ENCODE measurements around the gene VPS39.

The VPS39 gene

DNA sequence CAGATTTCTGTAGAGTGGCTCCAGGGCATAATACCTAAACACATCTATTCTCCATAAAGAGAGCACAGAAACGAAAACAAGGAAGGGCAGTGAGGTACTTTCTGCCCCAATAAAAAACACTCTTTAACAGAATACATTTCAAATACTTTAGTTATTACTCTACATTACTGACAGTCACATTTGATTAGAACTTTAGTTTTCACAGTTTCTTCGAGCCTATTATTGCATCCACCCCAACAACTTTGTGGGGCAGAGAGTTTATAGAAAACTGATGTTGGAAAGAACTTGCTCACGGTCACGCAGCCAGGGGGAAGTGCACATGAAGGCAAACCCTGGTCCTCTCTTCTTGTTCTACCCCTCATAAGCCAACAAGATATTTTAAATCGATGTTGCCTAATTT, 9.0 kb downstream of the VPS39 start:
- DNase-seq, result no peak

- no peak for DNase-seq
Observed at GRCh38 chr15:42198516-42198915, 9.6 kb downstream of the VPS39 start.

DNA sequence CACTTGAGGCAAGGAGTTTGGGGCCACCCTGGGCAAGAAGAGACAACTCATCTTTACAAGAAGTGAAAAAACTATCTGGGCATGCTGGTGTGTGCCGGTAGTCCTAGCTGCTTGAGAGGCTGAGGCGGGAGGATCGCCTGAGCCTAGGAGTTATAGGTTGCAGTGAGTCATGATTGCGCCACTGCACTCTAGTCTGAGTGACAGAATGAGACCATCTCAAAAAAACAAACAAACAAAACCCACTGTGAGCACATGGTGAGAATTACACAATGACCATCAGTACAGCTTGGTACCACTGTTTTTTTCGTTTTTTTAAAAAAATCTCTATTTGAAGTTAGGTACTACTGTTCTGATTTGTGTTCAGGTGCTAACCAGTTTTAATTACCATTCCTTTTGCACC, 13.6 kb downstream of the VPS39 start:
- DNase-seq, result no peak

GRCh38 chr15:42193383-42193782, 14.7 kb downstream of the VPS39 start:
- no peak for DNase-seq

- DNase-seq, result no peak
Observed at GRCh38 chr15:42191610-42192346, 16.3 kb downstream of the VPS39 start.

- DNase-seq, result no peak
Observed at GRCh38 chr15:42190370-42190769, 17.7 kb downstream of the VPS39 start.

DNA sequence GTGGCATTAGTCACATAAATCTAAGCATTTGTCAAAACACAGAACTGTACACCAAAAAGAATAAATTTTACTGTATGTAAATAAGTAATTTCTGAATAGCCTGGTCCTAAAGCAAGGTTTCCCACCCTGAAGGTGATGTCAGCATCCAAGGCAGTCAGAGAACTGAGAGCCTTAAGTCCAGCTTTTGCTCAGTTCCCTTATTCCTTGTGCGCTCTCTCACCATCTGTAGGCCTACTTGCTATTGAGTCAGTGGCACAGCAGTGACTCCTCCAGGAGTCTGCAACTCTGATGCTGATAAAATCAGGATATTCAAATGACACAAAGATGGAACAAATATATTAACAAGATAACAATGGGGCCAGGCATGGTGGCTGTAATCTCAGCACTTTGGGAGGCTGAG, 22.3 kb downstream of the VPS39 start:
- no peak for DNase-seq

DNA sequence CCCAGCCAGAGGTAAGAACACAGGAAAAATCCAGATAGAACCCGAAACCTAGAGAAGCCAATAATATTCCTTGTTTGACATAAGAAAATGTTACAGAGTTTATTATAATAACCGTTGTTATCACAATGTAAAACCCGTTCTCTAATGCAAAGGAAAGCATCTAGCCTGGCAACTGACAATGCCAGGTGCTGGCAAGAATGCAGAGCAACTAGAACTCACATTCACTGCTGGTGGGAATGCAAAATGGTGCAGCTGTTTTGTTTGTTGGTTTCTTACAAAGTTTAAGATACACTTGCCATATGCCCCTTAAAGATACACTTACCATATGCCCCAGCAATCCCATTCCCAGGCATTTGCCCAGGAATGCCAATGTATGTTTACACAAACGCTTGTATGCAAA, 23.4 kb downstream of the VPS39 start:
- no peak for DNase-seq

DNA sequence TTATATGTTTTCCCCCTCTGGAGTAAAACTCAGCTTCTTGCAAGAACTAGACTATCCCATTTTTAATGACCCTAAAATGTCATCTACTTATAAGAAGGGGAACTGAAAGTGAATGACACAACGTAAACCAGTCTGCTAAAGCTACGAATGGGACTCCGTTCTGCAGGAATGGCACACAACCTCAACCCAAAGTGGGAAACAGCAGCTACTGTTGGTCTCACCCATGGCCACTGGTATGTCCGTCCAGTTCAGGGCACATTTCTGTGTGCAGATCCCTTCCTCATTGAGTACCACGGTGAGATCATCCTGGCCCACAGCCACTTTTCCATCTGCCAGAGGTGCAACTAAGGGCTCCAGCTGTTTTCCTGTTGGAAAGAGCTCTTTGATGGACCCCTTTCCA, 23.8 kb downstream of the VPS39 start:
- no peak for DNase-seq

- no peak for DNase-seq
Observed at GRCh38 chr15:42182961-42183360, 25.1 kb downstream of the VPS39 start.

DNA sequence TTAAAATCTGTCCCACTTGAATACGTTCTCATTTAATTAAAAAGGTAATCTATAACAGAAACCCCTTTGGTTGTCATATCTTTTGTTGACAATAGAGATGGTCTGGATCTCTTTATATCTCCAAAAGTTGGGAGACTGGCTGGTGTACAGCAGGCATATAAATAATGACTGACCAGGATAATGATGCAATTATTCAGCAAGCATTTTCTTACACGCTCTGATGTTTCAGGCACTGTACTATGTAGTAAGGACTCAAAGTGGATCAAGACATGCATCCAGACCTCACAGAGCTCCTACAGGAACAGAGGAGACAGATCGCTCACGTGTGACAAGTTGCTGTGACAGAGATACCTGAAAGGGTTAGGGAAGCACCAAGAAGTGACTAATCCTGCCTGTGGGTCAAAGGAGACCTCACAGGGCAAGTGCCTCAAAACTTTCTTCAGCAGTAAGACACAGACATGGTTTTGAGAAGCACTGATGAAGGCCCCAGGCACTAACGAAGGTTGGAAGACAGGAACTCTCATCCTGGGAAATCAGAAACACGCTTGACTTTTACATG, 25.7 kb downstream of the VPS39 start:
- no peak for DNase-seq

DNA sequence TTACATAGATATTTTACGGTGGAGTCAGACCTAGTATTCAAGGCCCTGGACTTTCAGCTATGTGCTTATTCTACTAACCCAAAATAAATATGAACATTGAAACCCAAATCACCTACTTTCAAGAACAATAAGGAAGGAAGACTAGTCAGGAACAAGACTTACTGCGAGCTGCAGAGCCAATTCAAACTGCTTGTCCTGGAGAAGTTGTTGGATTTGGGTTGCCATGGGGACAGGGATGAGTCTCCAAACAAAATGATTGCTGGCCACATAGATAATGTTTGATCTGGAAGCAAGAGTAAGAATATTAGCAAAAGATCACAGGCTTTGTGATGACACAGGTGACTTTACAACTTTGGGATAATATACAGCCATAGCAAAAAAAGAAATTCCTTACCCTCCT, 30.0 kb downstream of the VPS39 start:
- no peak for DNase-seq

GRCh38 chr15:42175671-42176070, 32.4 kb downstream of the VPS39 start:
- no peak for DNase-seq

DNA sequence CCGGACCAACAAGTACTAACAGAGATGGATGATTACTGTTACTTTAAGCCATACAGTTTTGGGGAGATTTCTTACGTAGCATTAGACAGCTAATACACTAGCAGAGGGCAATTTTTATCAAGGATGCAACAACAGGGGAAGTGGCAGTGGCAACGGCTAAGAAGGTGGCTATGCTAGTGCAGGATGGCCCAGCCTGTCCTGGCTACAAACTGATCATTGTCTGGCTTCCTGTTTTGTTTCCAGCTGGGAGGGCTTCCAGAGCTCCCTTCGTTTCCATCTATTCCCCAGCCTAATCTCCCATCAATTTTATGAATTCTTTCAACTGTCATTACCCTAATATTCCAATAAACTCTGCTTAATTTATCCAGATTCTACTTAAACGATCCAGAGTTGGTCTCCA, 35.6 kb downstream of the VPS39 start:
- no peak for DNase-seq

GRCh38 chr15:42171795-42172194, 36.3 kb downstream of the VPS39 start:
- no peak for DNase-seq

- DNase-seq, result no peak
Observed at GRCh38 chr15:42171122-42171521, 37.0 kb downstream of the VPS39 start.

GRCh38 chr15:42166225-42166940, 41.7 kb downstream of the VPS39 start:
- DNase-seq, result no peak

DNA sequence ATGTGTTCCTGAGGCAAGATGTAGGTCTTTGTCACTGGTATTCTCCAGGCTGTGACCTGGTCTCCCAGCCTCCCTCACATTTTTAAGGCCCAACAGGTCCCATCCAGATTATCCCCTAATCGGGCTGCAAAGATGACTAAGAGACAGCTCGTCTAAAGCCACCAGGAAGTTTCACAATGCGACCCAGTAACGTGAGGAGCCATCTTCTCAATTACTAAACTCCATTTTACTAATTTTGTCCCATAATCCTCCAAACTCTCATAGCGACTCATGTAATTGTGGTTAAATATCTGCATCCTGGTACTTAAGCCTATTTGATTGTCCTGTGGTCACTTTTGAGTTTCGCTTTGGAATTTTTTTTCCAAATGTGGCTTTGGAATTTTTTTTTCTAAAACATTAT, 43.0 kb downstream of the VPS39 start:
- DNase-seq, result no peak

DNA sequence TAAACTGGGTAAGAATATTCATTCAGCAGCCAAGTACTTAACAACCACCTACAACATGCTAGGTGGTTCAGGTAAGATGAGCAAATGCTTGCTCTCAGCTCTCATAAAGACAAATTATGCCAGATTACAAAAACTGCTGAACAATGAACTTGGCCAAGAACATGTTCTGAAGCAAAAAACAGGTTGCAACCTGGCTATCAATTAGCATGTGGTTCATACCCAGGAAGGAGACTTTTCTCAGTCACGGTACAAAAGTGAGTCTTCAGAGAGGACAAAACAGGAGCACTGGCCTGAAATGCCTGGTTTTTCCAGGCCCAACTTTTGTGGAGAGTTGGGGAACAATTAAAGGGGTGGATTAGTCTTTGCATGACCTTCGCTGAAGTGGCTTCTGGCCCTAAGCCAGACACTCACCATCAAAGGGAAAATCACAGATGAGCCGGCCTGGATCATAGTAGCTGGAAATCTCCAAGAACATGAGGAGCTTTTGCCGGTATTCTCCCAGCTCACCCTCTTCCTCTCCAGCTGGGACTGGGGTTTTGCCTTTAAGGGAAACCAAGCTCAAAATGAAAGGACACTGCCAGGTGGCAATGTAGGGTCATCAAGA, 44.1 kb downstream of the VPS39 start:
- no peak for DNase-seq

DNA sequence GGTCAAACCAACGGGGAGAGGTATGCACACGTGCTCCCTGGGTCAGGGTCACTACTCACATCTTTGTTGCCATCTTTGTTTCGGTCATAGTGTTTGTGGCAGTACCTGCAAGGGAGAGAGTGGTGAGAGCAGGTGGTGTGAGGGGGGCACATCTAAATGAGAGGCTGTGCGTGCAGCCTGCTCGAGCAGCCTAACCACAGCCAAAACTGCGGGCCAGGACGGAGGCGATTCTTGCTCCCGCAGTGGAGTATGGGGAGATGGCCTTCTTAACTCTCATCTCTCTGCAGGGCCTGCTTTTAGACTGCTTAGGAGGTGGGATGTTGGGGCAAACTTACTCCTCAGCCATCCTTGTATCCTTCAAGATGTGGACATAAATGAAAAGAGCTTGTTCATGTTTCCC, 44.8 kb downstream of the VPS39 start:
- no peak for DNase-seq

DNA sequence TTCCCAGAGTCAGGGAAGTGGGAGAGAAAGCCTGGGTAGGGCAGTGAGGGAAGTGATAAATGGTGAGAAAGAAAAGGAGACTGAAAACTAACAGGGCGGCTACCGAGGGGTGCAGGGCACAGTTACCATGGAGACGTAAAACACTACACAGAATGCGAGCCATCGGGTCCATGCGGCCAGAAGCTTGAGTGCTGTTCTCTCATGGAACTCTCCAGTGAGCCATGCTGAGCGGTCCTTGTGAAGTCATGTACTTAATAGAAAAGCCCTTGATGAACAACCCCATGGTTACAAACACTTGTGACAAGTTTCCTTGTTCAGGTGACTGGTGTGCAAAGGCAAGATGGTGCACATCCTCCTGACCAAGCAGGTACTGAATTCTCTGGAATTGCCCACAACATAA, 48.0 kb downstream of the VPS39 start:
- DNase-seq, result no peak

- DNase-seq, result peak; percentile 85
Observed at GRCh38 chr15:42159381-42160015, 48.6 kb downstream of the VPS39 start.

GRCh38 chr15:42158941-42159340, 49.2 kb downstream of the VPS39 start:
- no peak for DNase-seq

Measured in COR-L47 (cell line).